GM21367 (cell line): ENCODE measurements around the gene DUS2.
"Not testable (repeated sequence)": the region's sequence is repeated elsewhere in the genome, so short reads cannot be mapped to it uniquely, and the experiment has no call there.

Experiments
- ATAC-seq: cut with Tn5 transposase; IDR thresholded peaks from one replicate; pipeline ENCODE4 v1.9.1; 2021; ENCODE audit not compliant: unreplicated experiment

DUS2 gene

GRCh38 chr16:68117884-68118283, 94.8 kb downstream of the DUS2 start:
- no peak for ATAC-seq

GRCh38 chr16:68118954-68119353, 95.9 kb downstream of the DUS2 start:
- ATAC-seq: not testable (repeated sequence)

- ATAC-seq: not testable (repeated sequence)
Observed at GRCh38 chr16:68120496-68120895, 97.4 kb downstream of the DUS2 start.

- ATAC-seq: no peak
Observed at GRCh38 chr16:68126395-68126794, 103.3 kb downstream of the DUS2 start.

- no peak for ATAC-seq
Observed at GRCh38 chr16:68128577-68129305, 105.7 kb downstream of the DUS2 start.
